Chondrocyte (in vitro differentiated cells): Measurements from ENCODE around the gene ZNF200. TPM values are rescaled to one million over a fixed set of nuclear protein-coding genes. Genes with fewer than 3 reads are reported as not detected.

Source experiments
- DNase-seq: peaks from one replicate; pipeline ENCODE4 v3.0.0; 2021; ENCODE audit warnings: mixed read lengths, low spot score
- H3K27ac Mint-ChIP-seq: one replicate; pipeline ENCODE4 v1.8.0; 2021; ENCODE audit warnings: mild to moderate bottlenecking, moderate library complexity, mixed read lengths; ENCODE audit not compliant: unreplicated experiment
- H3K27me3 Mint-ChIP-seq: 2 replicates; pipeline ENCODE4 v1.8.0; 2021; ENCODE audit warnings: low read depth, mixed read lengths
- H3K36me3 Mint-ChIP-seq: 2 replicates; pipeline ENCODE4 v1.8.0; 2021; ENCODE audit warnings: low read depth, mixed read lengths
- H3K4me1 Mint-ChIP-seq: 2 replicates; pipeline ENCODE4 v1.8.0; 2021; ENCODE audit warnings: low read depth, mild to moderate bottlenecking, mixed read lengths
- H3K4me3 Mint-ChIP-seq: one replicate; pipeline ENCODE4 v1.8.0; 2021; ENCODE audit warnings: mild to moderate bottlenecking, moderate library complexity, mixed read lengths; ENCODE audit not compliant: unreplicated experiment
- H3K9me3 Mint-ChIP-seq: 2 replicates; pipeline ENCODE4 v1.8.0; 2021; ENCODE audit warnings: low read depth, mixed read lengths
- CTCF ChIP-seq: fragments of 200-600 bp; sonication (generic); IDR thresholded peaks from 2 replicates; pipeline ENCODE4 v1.5.0; 2021; ENCODE audit warnings: antibody characterized with exemption, mild to moderate bottlenecking, moderate library complexity
- total RNA-seq: library from RNA; stranded (reverse); gene quantifications from 3 replicates; pipeline ENCODE4 v1.2.1, GENCODE V29; 2021

The ZNF200 gene
- total RNA-seq, 1 donor from 2014 or later: 6.6 TPM

- H3K27me3 Mint-ChIP-seq: peaks cover 10% of the 10 kb centered on the region
- H3K4me3 Mint-ChIP-seq: no peak overlapping the region
- H3K9me3 Mint-ChIP-seq: no peaks in the 10 kb centered on the region
- no peaks in the 10 kb centered on the region for H3K4me1 Mint-ChIP-seq
- DNase-seq: no peak
- TF ChIP-seq CTCF: no peak
- H3K27ac Mint-ChIP-seq: no peak overlapping the region
- H3K36me3 Mint-ChIP-seq: no peaks in the 10 kb centered on the region
These were observed 14.1 kb upstream of the ZNF200 start for GRCh38 chr16:3249020-3249419.

- H3K9me3 Mint-ChIP-seq: no peaks in the 10 kb centered on the region
- H3K4me1 Mint-ChIP-seq: no peaks in the 10 kb centered on the region
- no peak for DNase-seq
- peaks cover 11% of the 10 kb centered on the region for H3K27me3 Mint-ChIP-seq
- no peaks in the 10 kb centered on the region for H3K36me3 Mint-ChIP-seq
- no peak for TF ChIP-seq CTCF
- H3K4me3 Mint-ChIP-seq: no peak overlapping the region
- H3K27ac Mint-ChIP-seq: no peak overlapping the region
These were observed 13.6 kb upstream of the ZNF200 start for GRCh38 chr16:3248596-3248995.

- Mint-ChIP-seq H3K9me3 (no peaks in the 10 kb centered on the region), H3K4me3 (no peak overlapping the region)
- no peak for DNase-seq
These were observed 11.9 kb upstream of the ZNF200 start for GRCh38 chr16:3246876-3247275.

GRCh38 chr16:3246002-3246401 is 11.0 kb upstream of the ZNF200 start:
- no peak for TF ChIP-seq CTCF
- Mint-ChIP-seq H3K36me3 (no peaks in the 10 kb centered on the region), H3K4me1 (no peaks in the 10 kb centered on the region), H3K4me3 (no peak overlapping the region), H3K27me3 (peaks cover 12% of the 10 kb centered on the region), H3K27ac (no peak overlapping the region), H3K9me3 (no peaks in the 10 kb centered on the region)
- DNase-seq: no peak

More at GRCh38 chr16:3246876-3247275, 11.9 kb upstream of the ZNF200 start:
- H3K27ac Mint-ChIP-seq: no peak overlapping the region
- no peaks in the 10 kb centered on the region for H3K4me1 Mint-ChIP-seq
- H3K27me3 Mint-ChIP-seq: peaks cover 11% of the 10 kb centered on the region
- no peak for TF ChIP-seq CTCF
- no peaks in the 10 kb centered on the region for H3K36me3 Mint-ChIP-seq

- Mint-ChIP-seq H3K4me3 (no peak overlapping the region), H3K36me3 (no peaks in the 10 kb centered on the region), H3K9me3 (no peaks in the 10 kb centered on the region), H3K27ac (no peak overlapping the region), H3K27me3 (peaks cover 19% of the 10 kb centered on the region), H3K4me1 (no peaks in the 10 kb centered on the region)
- TF ChIP-seq CTCF: no peak
- no peak for DNase-seq
These were observed 8.9 kb upstream of the ZNF200 start for GRCh38 chr16:3243882-3244281.
